ENCODE results near the gene DTWD2. TPM values are rescaled to one million over a fixed set of nuclear protein-coding genes. Genes with fewer than 3 reads are reported as not detected.
"Not testable (repeated sequence)": the region's sequence is repeated elsewhere in the genome, so short reads cannot be mapped to it uniquely, and the experiment has no call there.

The DTWD2 gene
- polyA plus RNA-seq, 1 donor, result 5.9 TPM

GRCh38 chr5:118980438-118980837 lies 7.9 kb downstream of the DTWD2 start:
- no peak for DNase-seq
- Histone ChIP-seq H3K4me1 (ENCODE audit: control insufficient read depth, insufficient read depth, low read length) (no peaks in the 10 kb centered on the region), H3K9me3 (ENCODE audit: control insufficient read depth, low read depth, low read length) (peaks cover 3% of the 10 kb centered on the region), H3K36me3 (ENCODE audit: control insufficient read depth, insufficient read depth, low read length) (no peaks in the 10 kb centered on the region), H3K4me3 (ENCODE audit: low read length) (no peak overlapping the region), H3K27me3 (ENCODE audit: control insufficient read depth, insufficient read depth, low read length) (no peaks in the 10 kb centered on the region), H3K27ac (ENCODE audit: low read length) (no peak overlapping the region)
- WGBS (ENCODE audit: insufficient coverage, low lambda C conversion rate), result no CpG with 5 or more reads among the region's 1 CpG

- no CpG with 5 or more reads among the region's 2 CpGs for WGBS (ENCODE audit: insufficient coverage, low lambda C conversion rate)
These were observed 8.3 kb downstream of the DTWD2 start for GRCh38 chr5:118980017-118980416.

GRCh38 chr5:118973779-118974445 lies 14.4 kb downstream of the DTWD2 start:
- not testable (repeated sequence) for H3K4me3 ChIP-seq (ENCODE audit: low read length); DNase-seq; H3K36me3 ChIP-seq (ENCODE audit: control insufficient read depth, insufficient read depth, low read length); H3K9me3 ChIP-seq (ENCODE audit: control insufficient read depth, low read depth, low read length); H3K27ac ChIP-seq (ENCODE audit: low read length); H3K27me3 ChIP-seq (ENCODE audit: control insufficient read depth, insufficient read depth, low read length); H3K4me1 ChIP-seq (ENCODE audit: control insufficient read depth, insufficient read depth, low read length)
- 99% methylated on average over 6 of the region's 23 CpGs for WGBS (ENCODE audit: insufficient coverage, low lambda C conversion rate)

More at GRCh38 chr5:118980017-118980416, 8.3 kb downstream of the DTWD2 start:
- H3K4me3 ChIP-seq (ENCODE audit: low read length), result no peak overlapping the region
- no peak overlapping the region for H3K27ac ChIP-seq (ENCODE audit: low read length)
- no peaks in the 10 kb centered on the region for H3K4me1 ChIP-seq (ENCODE audit: control insufficient read depth, insufficient read depth, low read length)
- no peak for DNase-seq
- H3K9me3 ChIP-seq (ENCODE audit: control insufficient read depth, low read depth, low read length), result peaks cover 3% of the 10 kb centered on the region
- H3K36me3 ChIP-seq (ENCODE audit: control insufficient read depth, insufficient read depth, low read length), result no peaks in the 10 kb centered on the region
- H3K27me3 ChIP-seq (ENCODE audit: control insufficient read depth, insufficient read depth, low read length), result no peaks in the 10 kb centered on the region

- peaks cover 12% of the 10 kb centered on the region for H3K9me3 ChIP-seq (ENCODE audit: control insufficient read depth, low read depth, low read length)
- no peaks in the 10 kb centered on the region for H3K36me3 ChIP-seq (ENCODE audit: control insufficient read depth, insufficient read depth, low read length)
- no peak overlapping the region for H3K4me3 ChIP-seq (ENCODE audit: low read length)
- no peaks in the 10 kb centered on the region for H3K27me3 ChIP-seq (ENCODE audit: control insufficient read depth, insufficient read depth, low read length)
- WGBS (ENCODE audit: insufficient coverage, low lambda C conversion rate), result no CpG with 5 or more reads among the region's 4 CpGs
- H3K4me1 ChIP-seq (ENCODE audit: control insufficient read depth, insufficient read depth, low read length), result no peaks in the 10 kb centered on the region
- DNase-seq, result no peak
- no peak overlapping the region for H3K27ac ChIP-seq (ENCODE audit: low read length)
These were observed 19.4 kb downstream of the DTWD2 start for GRCh38 chr5:118968925-118969375.

GRCh38 chr5:118968406-118968911 lies 19.9 kb downstream of the DTWD2 start:
- DNase-seq, result no peak
- no peaks in the 10 kb centered on the region for H3K4me1 ChIP-seq (ENCODE audit: control insufficient read depth, insufficient read depth, low read length)
- no peaks in the 10 kb centered on the region for H3K36me3 ChIP-seq (ENCODE audit: control insufficient read depth, insufficient read depth, low read length)
- no peak overlapping the region for H3K27ac ChIP-seq (ENCODE audit: low read length)
- no peak overlapping the region for H3K4me3 ChIP-seq (ENCODE audit: low read length)
- H3K9me3 ChIP-seq (ENCODE audit: control insufficient read depth, low read depth, low read length), result peaks cover 8% of the 10 kb centered on the region
- no CpG with 5 or more reads among the region's 8 CpGs for WGBS (ENCODE audit: insufficient coverage, low lambda C conversion rate)
- no peaks in the 10 kb centered on the region for H3K27me3 ChIP-seq (ENCODE audit: control insufficient read depth, insufficient read depth, low read length)

GRCh38 chr5:118967059-118967508 lies 21.3 kb downstream of the DTWD2 start:
- no peak for DNase-seq
- H3K27ac ChIP-seq (ENCODE audit: low read length), result no peak overlapping the region
- WGBS (ENCODE audit: insufficient coverage, low lambda C conversion rate), result no CpG with 5 or more reads among the region's 2 CpGs
- no peaks in the 10 kb centered on the region for H3K27me3 ChIP-seq (ENCODE audit: control insufficient read depth, insufficient read depth, low read length)
- no peak overlapping the region for H3K4me3 ChIP-seq (ENCODE audit: low read length)
- H3K9me3 ChIP-seq (ENCODE audit: control insufficient read depth, low read depth, low read length), result peaks cover 7% of the 10 kb centered on the region
- no peaks in the 10 kb centered on the region for H3K36me3 ChIP-seq (ENCODE audit: control insufficient read depth, insufficient read depth, low read length)
- H3K4me1 ChIP-seq (ENCODE audit: control insufficient read depth, insufficient read depth, low read length), result no peaks in the 10 kb centered on the region

GRCh38 chr5:118965890-118966289 lies 22.5 kb downstream of the DTWD2 start:
- Histone ChIP-seq H3K4me1 (ENCODE audit: control insufficient read depth, insufficient read depth, low read length) (no peaks in the 10 kb centered on the region), H3K27me3 (ENCODE audit: control insufficient read depth, insufficient read depth, low read length) (no peaks in the 10 kb centered on the region), H3K9me3 (ENCODE audit: control insufficient read depth, low read depth, low read length) (peaks cover 7% of the 10 kb centered on the region), H3K36me3 (ENCODE audit: control insufficient read depth, insufficient read depth, low read length) (no peaks in the 10 kb centered on the region), H3K27ac (ENCODE audit: low read length) (no peak overlapping the region), H3K4me3 (ENCODE audit: low read length) (no peak overlapping the region)
- DNase-seq, result no peak
- WGBS (ENCODE audit: insufficient coverage, low lambda C conversion rate), result 100% methylated on average over 1 of the region's 3 CpGs

- not testable (repeated sequence) for H3K4me1 ChIP-seq (ENCODE audit: control insufficient read depth, insufficient read depth, low read length)
These were observed 23.4 kb downstream of the DTWD2 start for GRCh38 chr5:118964970-118965369.

GRCh38 chr5:118964388-118964787 lies 24.0 kb downstream of the DTWD2 start:
- H3K27ac ChIP-seq (ENCODE audit: low read length); DNase-seq; H3K27me3 ChIP-seq (ENCODE audit: control insufficient read depth, insufficient read depth, low read length); H3K36me3 ChIP-seq (ENCODE audit: control insufficient read depth, insufficient read depth, low read length); H3K4me3 ChIP-seq (ENCODE audit: low read length); H3K9me3 ChIP-seq (ENCODE audit: control insufficient read depth, low read depth, low read length); H3K4me1 ChIP-seq (ENCODE audit: control insufficient read depth, insufficient read depth, low read length): not testable (repeated sequence)
- WGBS (ENCODE audit: insufficient coverage, low lambda C conversion rate), result no CpG with 5 or more reads among the region's 22 CpGs

More at GRCh38 chr5:118964970-118965369, 23.4 kb downstream of the DTWD2 start:
- not testable (repeated sequence) for H3K27me3 ChIP-seq (ENCODE audit: control insufficient read depth, insufficient read depth, low read length); H3K36me3 ChIP-seq (ENCODE audit: control insufficient read depth, insufficient read depth, low read length); H3K9me3 ChIP-seq (ENCODE audit: control insufficient read depth, low read depth, low read length); H3K27ac ChIP-seq (ENCODE audit: low read length); H3K4me3 ChIP-seq (ENCODE audit: low read length); DNase-seq
- WGBS (ENCODE audit: insufficient coverage, low lambda C conversion rate), result no CpG with 5 or more reads among the region's 34 CpGs

GRCh38 chr5:118963169-118963568 lies 25.2 kb downstream of the DTWD2 start:
- H3K27ac ChIP-seq (ENCODE audit: low read length), result no peak overlapping the region
- peaks cover 7% of the 10 kb centered on the region for H3K9me3 ChIP-seq (ENCODE audit: control insufficient read depth, low read depth, low read length)
- no peak overlapping the region for H3K4me3 ChIP-seq (ENCODE audit: low read length)
- H3K27me3 ChIP-seq (ENCODE audit: control insufficient read depth, insufficient read depth, low read length), result no peaks in the 10 kb centered on the region
- no peak for DNase-seq
- H3K4me1 ChIP-seq (ENCODE audit: control insufficient read depth, insufficient read depth, low read length), result no peaks in the 10 kb centered on the region
- no peaks in the 10 kb centered on the region for H3K36me3 ChIP-seq (ENCODE audit: control insufficient read depth, insufficient read depth, low read length)

- Histone ChIP-seq H3K4me3 (ENCODE audit: low read length) (no peak overlapping the region), H3K27me3 (ENCODE audit: control insufficient read depth, insufficient read depth, low read length) (no peaks in the 10 kb centered on the region), H3K9me3 (ENCODE audit: control insufficient read depth, low read depth, low read length) (peaks cover 7% of the 10 kb centered on the region), H3K27ac (ENCODE audit: low read length) (no peak overlapping the region), H3K4me1 (ENCODE audit: control insufficient read depth, insufficient read depth, low read length) (no peaks in the 10 kb centered on the region), H3K36me3 (ENCODE audit: control insufficient read depth, insufficient read depth, low read length) (no peaks in the 10 kb centered on the region)
- WGBS (ENCODE audit: insufficient coverage, low lambda C conversion rate), result 100% methylated on average over 1 of the region's 1 CpG
- no peak for DNase-seq
These were observed 27.8 kb downstream of the DTWD2 start for GRCh38 chr5:118960557-118960956.

All from large intestine (tissue), 3 donors.